Measurements from ENCODE around the gene LINGO4.

Gene LINGO4

DNA sequence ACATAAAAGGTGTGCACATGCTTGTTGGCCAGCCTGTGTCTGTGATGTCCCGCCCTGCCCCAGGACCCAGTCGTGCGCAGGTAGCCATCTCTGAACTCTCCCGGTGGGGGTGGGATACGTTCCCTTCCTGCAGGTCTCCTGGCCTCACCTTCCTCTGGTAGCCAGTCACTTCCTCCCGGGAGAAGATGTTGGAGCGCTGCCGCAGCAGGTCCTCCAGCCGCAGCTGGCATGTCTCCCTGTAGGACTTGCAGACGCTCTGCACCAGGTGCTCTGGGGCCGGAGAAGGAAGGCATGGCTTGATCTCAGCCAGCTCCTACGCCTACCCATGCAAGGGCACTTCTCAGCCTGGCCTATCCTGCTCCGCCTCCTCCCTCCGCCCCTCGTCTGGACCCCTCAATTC, 9.2 kb upstream of the LINGO4 start:
- DNase-seq (ENCODE audit: low spot score), result no peak

DNA sequence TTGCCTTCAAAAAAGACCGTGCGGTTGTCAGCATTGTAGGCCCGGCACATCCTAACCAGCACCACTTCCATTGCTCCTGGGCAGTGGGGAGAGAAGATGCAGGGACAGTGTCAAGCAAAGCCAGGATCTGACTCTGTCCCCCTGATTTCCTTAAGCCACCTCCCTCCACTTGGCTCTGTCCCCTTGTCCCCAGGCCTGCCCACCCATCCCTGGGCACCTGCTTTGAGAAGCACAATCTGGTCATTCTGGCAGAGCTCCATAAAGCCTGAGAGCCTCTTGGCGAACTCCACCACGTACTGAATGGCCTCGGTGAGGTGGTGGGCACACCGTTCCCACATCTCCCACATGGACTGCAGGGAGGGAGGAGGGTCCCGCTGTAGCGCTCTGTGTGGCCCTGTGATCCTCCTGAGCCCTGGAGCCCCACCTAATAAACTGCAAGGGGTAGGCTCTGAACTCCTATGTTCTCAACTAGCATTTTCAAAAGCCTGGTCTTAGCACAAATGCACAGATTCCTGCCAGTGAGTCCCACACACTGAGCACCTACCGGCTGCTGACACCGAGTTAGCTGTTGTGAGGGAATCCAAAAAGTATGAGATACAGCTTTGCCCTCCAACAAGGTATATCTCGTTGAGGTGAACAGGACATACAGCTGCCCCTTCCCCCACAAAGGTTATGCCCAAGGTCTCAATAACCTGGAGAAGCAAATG, 8.2 kb upstream of the LINGO4 start:
- no peak for DNase-seq (ENCODE audit: low spot score)

DNA sequence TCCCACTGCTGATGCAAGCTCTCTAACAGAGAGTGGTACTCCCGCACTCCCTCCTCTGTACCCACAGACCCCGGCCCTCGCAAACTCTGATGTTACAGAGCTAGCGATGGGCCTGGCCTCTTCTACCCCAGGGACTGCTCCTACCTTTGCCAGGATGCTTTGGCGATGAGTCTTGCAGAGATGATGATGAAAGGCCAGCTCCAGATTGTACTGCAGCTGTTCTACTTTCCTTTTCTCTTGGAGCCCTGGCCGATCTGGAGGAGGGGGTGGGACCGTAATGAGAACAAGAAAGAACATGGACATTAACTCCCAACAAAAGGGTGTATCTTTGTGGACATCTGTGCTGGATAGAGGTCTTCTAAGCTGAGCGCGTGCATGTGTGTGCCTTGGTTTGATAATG, 6.0 kb upstream of the LINGO4 start:
- DNase-seq (ENCODE audit: low spot score), result no peak

DNA sequence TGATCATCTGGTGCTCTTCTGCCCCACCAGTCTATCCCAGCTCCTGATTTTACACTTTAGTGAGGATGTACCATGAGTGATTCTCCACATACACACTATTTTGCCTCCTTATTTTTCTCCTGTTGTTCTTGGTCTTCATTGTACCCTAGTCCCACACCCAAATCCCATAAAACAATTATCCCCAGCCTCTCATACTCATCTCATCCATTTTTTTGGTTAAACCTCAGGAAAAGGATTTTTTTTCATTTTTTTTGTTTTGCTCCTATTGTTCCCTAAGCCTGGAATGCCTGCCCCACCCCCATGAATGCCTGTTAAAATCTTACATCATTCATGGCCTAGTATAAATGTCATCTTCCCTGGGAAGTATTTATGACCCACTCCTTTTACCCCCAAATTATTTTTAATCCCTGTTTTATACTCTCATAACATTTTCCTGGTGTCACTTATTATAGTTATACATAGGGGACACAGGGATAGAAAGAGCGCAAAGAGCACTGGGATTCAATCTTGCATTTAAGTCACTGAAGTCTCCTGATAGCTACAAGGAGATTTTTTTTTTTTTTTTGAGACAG, 4.9 kb upstream of the LINGO4 start:
- DNase-seq (ENCODE audit: low spot score), result no peak

DNA sequence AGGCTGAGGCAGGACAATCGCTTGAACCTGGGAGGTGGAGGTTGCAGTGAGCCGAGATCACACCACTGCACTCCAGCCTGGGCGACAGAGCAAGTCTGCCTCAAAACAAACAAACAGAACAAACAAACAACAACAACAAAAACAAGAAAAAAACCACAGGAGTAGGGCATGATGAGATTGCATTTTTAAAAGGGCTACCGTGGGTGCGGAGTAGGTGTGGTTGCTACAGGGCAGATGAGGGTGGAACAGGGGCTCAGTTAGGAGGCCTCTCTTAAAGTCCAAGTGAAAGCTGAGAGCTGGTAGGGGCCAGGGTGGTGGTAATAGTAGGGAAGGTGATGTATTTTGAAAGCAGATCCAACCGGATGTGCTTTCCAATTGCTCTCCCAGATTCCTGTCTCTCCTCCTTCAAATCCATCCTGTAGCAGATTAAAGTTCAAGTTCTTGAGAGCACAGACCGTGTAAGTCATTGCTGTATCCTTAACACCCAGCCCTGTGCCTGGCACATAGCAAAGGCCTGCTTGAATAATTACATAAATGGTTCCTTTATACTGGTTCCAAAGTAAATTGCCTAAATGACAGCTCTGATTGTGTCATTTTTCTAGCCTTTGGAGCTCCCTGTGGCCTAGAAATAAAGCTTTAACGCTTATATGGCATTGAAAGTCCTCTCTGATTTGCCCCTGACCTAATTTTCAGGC, 4.2 kb upstream of the LINGO4 start:
- peak; percentile 33 for DNase-seq (ENCODE audit: low spot score)

DNA sequence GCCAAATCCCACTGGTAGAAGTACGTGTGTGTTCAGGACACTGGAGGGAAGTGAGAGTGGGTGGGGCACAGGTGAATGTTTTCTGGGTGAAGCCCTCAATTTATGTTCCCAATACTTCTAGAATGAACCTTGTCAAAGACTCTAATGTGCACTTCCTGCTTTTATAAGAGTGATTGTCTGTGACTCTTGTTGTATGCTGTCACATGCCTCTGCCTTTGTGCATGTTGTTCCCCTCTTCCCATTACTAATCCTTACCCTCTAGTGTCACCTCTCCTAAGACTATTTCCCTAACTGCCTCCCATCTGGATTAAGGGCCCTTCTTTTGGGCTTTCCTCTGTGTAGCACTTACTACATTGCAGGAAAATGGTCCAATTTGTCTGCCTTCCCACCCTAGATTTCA, 2.5 kb upstream of the LINGO4 start:
- no peak for DNase-seq (ENCODE audit: low spot score)

DNA sequence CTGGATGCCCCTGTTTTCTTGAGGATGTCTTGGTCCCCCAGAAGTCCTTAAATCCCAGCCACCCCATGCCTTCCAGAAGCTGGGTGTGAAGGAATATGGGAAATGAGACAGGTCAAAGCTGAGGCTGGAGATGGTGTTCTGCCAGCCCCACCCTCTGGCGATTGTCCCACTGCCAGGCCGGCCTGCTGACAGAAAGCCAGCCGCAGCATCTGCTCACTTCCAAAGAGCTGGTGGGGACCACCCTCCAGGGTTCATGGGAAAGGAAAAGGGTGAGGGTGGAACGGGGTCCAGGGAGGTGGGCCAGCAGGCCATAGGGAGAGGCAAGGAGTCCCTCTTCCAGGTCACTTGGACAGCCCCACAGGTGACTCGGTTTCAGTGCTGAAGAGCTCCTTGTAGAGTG, 1.9 kb upstream of the LINGO4 start:
- no peak for DNase-seq (ENCODE audit: low spot score)

DNA sequence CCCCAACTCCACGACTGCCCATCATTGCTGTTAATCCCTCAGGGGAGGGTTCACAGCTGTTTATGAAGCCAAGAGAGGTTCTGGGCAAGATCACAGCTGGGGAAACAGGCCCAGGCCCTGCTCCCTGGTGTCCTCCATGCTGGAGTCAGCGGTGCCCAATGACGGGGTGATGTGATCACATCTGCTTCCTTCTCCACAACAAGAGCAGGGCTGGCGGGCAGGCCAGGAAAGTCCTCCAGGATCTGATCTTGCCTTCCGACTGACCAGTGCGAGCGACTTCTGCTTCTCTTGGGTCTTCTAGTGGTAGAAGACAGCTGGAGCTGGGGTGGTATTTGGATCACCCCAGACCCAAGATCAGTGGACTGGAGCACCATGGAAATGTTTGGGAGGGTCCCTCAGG, 951 bp upstream of the LINGO4 start:
- no peak for DNase-seq (ENCODE audit: low spot score)

DNA sequence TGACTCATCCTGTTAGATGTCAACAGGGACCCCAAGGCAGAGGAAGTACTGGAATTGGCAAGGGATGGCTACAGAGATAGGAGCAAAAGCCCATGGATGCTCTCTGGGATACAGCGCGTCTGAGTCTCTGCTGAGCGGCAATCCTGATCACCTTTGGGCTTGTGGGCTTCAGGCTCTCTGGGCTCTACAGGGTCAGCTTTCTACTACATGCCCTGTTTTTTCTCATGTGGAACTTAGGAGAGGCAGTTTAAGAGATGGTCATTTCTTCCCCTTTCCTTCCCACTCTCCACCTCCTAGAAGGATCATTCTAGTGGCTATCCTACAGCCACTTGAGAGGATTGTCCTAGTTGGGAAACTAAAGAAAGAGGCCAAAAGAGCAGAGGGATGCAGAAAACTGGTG, 1.3 kb downstream of the LINGO4 start:
- DNase-seq (ENCODE audit: low spot score), result no peak

DNA sequence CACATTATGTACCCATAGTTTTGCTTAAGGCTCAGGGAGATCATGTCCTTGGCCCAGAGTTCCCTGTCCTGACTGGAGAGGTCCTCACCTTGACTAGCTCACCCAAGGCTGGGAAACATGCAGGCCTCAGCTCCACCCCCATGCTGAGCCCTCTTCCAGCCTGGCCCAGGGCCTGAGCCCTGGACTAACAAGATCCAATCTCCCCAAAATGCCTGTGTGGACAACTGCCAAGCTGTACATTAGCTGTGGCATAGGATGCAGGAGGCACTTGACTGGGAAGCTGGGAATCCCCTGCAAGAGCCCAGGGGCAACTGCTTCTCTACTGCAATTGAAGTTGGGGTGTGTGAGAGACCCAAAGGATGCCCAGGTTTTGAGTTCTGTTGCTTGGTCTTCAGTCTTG, 2.1 kb downstream of the LINGO4 start:
- DNase-seq (ENCODE audit: low spot score), result no peak

DNA sequence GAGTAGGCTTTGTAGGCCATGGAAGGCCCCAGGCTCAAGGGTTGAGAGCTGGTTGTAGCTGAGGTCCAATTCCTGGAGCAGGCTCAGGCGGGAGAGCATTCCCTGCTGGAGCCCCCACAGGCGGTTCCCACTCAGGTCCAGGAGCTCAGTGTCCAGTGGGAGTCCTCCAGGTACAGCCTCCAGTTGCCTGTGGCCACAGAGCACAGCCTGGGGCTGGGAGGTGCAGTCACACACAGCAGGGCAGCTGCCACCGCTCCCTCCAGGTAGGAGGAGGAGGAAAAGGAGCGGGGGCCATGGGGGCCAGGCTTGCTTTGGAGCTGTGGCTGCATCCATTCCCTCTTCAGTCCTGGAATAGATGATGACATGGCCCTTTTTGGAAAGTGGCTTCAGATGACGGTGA, 2.8 kb downstream of the LINGO4 start:
- DNase-seq (ENCODE audit: low spot score), result no peak

DNA sequence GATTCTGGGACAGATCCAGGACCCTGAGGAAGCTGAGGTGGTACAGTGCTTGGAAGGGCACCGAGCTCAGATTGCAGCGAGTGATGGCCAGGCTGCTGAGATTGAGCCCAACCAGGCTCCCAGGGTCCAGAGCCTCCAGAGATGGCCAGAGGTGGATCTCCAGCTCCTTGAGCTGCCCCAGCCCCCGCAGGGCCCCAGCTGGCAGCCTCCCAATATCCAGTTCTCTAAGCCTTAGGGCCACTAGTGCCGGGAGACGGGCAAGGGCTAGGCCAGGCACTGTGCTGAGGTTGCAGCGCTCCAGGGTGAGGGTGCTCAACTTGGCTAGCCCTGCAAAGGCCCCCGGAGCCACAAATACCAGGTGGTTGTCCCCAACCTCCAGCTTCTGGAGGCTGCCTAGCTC, 3.4 kb downstream of the LINGO4 start:
- DNase-seq (ENCODE audit: low spot score), result no peak

DNA sequence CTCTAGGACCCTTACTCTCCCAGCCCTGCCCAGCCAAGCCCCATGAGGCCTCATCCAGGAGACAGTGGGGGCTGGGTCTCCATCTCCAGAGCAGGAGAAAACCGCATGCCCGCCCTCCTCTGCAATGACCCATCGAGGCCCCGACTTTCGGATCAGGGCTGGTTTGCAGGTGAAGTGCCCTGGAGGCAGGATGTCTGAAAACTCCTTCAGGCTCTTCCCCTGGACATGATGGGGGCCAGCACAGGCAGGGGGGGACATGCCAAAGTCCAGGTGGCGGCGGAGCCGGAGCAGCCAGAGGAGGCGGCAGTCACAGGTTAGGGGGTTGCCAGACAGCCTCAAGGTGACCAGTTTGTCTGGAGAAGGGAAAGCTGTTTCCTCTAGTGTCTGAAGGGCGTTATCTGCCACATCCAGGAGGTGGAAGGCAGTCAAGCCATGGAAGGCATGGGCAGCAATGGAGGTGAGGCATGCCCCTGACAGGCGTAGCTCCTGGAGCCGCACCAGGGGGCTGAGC, 3.9 kb downstream of the LINGO4 start:
- DNase-seq (ENCODE audit: low spot score), result no peak

DNA sequence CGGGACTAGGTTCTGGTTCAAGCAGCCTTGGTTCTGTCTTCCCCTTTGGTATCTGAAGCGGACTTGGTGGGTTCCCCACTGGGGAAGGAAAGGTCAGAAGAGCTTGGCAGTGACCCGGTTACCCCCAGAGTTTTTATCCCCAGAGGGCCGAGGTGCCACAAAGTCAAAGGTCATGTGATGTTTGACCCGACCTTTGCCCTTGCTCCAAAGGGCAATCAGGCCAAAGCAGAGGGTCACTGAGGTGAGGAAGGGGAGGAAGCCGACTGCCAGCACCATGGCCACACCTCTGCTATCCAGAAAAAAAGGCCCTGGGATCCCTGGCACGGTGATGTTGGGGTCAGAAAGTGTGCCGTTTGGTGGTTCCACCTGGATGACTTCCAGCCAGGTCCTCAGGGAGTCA, 4.4 kb downstream of the LINGO4 start:
- no peak for DNase-seq (ENCODE audit: low spot score)

DNA sequence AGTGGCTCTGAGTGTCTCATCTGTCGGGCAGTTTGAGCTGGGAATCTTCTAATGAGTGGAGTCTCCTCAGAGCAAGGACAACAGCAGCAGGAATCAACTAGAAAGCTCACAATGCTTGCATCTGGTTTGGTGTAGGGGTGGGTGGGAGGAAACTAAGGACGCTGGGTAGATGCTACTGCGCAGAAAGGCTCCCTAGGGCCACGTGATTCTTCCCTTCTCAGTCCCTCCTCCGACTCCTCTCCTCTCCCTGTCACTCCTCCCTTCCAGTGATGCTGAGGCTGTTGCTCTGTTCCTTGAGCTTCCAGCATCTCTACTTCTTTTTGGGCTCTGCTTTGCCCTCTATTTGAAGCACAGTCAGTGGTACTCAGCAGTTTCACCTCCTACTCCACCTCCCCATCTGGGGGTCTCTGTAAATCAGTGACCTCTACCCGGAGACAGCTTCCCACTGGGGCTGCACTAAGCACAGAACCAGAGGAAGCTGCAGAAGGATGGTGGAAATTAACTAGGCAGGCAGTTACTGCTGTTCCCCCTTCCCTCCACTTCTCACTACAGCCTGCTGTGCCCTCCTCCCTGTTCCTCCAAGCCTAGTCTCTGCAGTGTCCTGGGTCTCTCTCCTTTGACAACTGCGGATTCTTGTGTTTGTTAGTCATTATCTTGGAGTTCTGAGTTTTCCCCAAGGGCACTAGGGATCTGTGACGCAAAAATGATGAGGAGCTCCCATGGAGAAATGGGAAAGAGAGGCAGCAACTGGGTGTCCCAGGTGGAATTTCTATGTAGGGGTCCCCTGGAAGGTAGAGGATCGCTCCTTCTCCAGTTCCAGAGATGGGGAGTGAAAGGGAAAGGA, 5.8 kb downstream of the LINGO4 start:
- peak; percentile 33 for DNase-seq (ENCODE audit: low spot score)

DNA sequence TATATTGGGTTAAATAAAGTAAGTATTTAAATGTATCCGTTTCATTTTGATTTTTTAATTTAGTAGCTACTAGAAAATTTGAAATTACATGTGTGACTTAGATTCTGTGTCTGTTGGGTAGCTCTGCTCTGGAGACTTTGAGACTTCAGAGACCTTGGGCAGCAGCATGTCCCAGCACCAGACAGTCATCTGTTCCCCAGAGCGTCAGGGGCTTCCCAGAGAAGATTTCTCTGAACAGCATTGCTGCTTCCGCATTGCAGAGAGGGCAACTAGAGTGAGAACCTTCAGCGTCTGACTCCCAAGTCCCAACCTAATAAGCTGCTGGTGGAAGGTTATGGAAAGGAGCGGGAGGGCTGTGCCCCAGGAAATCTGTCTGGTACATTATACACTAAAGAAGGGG, 6.6 kb downstream of the LINGO4 start:
- no peak for DNase-seq (ENCODE audit: low spot score)

DNA sequence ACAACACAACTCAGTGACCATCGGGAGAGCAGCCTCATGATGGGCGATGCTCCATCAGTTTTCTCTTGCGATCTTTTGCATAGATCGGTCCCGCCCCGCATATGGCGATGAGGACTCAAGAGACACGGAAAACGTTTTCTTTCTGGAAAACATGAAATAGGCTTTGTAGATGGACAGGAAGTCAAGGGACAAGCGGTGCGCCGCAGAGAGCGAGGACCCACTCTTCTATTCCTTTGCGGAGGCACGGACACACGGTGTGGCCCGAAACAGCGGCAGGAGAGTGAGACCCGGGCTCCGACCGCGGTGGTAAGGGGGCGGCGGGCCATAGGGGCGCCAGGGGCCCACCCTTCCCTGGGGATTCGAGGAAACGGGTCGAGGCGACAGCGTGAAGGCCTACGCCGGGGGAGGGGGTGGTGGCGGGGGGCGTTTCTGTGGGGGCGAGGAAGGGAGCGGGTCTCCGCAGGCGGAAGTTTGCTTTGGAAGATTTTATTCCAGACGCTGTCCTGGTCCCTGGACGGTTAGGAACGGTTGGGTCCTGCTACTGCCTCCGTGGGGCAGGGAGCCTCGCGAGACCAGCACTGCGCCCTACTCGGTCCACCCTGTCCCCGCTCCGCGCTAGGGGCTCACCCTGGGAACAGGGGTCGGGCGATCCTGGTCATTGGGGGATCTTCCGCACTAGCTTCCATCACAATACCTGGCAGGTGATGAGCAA, 14.1 kb downstream of the LINGO4 start:
- no peak for DNase-seq (ENCODE audit: low spot score)

DNA sequence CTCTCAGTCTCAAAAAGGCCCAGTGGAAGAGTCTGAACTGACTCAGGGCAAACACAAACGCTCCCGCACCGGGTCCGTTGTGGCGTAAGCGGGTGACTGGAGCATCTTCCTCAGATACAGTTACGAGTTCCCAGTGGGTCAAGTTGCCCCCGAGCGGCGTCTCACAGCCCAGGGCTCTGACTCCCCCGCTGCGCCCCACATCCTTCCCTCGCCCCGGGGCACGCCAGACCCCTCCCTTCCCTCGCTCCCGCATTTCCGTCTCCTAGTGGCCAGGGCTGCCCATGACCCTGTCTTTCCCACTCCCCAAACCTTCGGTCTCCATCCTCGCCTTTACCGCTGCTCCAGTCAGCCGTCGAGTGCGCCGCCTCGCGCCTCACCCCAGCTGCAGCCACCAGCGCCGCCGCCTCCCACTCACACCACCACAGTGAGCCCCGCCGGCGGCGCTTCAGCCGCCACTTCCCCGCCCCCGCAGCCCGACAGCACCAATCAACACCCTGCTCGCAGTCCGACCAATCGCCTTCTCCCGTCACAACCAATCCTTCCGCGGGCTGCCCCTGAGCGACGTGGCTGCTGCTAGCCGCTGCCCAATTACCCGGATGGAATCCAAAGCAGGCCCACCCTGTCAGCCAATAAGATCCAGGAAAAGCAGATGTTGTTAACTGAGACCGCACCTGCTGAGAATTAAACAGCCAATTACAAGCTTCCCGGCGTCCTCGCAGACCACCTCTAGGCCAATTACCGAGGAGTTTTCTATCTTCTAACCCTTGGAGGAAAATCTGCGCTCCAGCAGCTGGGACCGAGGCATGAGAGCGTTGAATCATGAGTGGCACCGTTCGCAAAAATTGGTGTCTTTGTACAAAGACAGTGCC, 14.9 kb downstream of the LINGO4 start, which contains the start of gene TDRKH:
Gene TDRKH (minus strand): TSS at position 430 of the 869 bp plus-strand sequence. CDS start 7,478 bp downstream, outside the sequence.
- DNase-seq (ENCODE audit: low spot score), result peak; percentile 99

DNA sequence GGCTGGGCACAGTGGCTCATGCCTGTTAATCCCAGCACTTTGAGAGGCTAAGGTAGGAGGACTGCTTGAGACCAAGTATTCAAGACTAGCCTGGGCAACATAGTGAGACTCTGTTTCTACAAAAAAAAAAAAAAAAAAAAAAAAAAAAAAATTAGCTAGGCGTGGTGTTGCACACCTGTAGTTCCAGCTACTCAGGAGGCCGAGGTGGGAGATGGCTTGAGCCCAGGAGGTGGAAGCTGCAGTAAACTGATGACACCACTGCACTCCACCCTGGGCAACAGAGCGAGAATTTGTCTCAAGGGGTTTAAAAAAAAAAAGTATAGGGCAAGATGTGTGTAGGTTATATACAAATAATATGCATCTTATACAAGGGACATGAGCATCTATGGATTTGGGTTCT, 17.5 kb downstream of the LINGO4 start:
- no peak for DNase-seq (ENCODE audit: low spot score)

DNA sequence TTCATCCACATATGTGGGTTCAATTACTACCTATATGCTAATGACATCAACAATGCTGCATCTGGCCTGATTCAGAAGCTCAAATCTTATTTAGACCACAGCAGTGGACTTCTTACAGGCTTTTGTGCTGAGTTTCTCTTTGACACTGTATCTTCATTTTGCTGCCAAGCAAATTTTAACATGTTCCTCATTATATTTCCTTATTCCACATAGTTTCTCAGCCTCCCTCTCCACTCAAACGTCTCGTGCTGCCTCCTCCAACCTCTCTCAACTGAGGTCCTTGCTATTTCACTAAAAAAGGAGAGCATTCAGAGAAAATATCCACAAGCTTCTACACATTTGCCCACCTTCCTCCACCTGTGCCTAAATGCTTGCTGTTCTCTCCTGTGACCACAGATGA, 21.4 kb downstream of the LINGO4 start:
- DNase-seq (ENCODE audit: low spot score), result no peak

DNA sequence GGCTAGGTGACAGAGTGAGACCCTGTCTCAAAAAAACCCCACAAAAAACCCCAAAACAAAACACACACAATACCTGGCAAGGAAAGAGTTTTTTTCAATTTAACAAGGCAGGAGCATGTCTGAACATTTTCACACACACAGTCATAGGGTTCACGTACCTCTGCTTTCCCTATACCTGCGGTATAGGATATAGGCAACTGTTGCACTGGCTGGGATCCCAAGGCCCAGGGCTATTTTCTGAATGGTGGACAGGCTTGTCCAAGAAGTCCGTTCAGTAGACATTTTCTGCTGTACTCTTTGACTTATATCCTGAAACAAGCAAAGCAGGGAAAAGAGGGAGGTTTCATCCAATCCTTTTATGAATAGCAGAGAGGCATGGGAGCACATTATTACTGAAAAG, 22.5 kb downstream of the LINGO4 start:
- no peak for DNase-seq (ENCODE audit: low spot score)
